HepG2 (cell line): ENCODE measurements around the gene TF. TPM values are rescaled to one million over a fixed set of nuclear protein-coding genes. Genes with fewer than 3 reads are reported as not detected.
A peak's percentile ranks its signal among the peaks of the same experiment; 100 is the strongest.

Experiments
- CREM ChIP-seq, 2 experiments: sonication (generic) in 1 of 2; formaldehyde crosslinking in 1 of 2; IDR thresholded peaks; 2 replicates each; pipeline versions ENCODE4 v1.4.0 to v1.6.1; 2016 to 2020; ENCODE audit warnings: antibody characterized with exemption in 1 of 2, mild to moderate bottlenecking in 1 of 2, missing genetic modification reagents in 1 of 2
- ETV6 ChIP-seq: sonication (generic); formaldehyde crosslinking; conservative IDR thresholded peaks from 2 replicates; pipeline ENCODE4 v1.4.0; 2020; ENCODE audit warnings: missing genetic modification reagents
- IKZF4 ChIP-seq: sonication (generic); formaldehyde crosslinking; IDR thresholded peaks from 2 replicates; pipeline ENCODE4 v1.5.1; 2020; ENCODE audit warnings: borderline replicate concordance, mild to moderate bottlenecking, low read depth, missing genetic modification reagents; ENCODE audit errors: not compliant biosample characterization
- KLF16 ChIP-seq, 2 experiments: sonication (generic) in 1 of 2; formaldehyde crosslinking in 1 of 2; IDR thresholded peaks; 2 replicates each; pipeline versions ENCODE4 v1.6.1 to v1.8.0; 2016 to 2023; ENCODE audit warnings: missing genetic modification reagents in 2 of 2, missing compliant biosample characterization in 1 of 2
- LCORL ChIP-seq, 2 experiments: fragments of 450-650 bp in 1 of 2; sonication (generic) in 1 of 2; formaldehyde crosslinking in 1 of 2; IDR thresholded peaks; 2 replicates each; pipeline versions ENCODE4 v1.5.0 to v1.6.1; 2017 to 2020; ENCODE audit warnings: antibody characterized with exemption in 1 of 2, missing genetic modification reagents in 1 of 2
- NCOR1 ChIP-seq: fragments of 200-600 bp; sonication (generic); IDR thresholded peaks from 2 replicates; pipeline ENCODE4 v1.7.0; 2017; ENCODE audit warnings: antibody characterized with exemption, low read length, borderline replicate concordance
- PHF21A ChIP-seq: sonication (generic); formaldehyde crosslinking; IDR thresholded peaks from 2 replicates; pipeline ENCODE4 v1.5.0; 2020; ENCODE audit warnings: mild to moderate bottlenecking, missing genetic modification reagents
- POLR2A ChIP-seq, 2 experiments: IDR thresholded peaks; 2 replicates each; pipeline ENCODE4 v1.6.1; 2011; ENCODE audit warnings: low read depth in 2 of 2, low read length in 2 of 2, mild to moderate bottlenecking in 1 of 2, moderate library complexity in 1 of 2; ENCODE audit not compliant: insufficient read depth in 1 of 2
- SOX6 ChIP-seq, 2 experiments: fragments of 450-650 bp in 1 of 2; sonication (generic) in 1 of 2; formaldehyde crosslinking in 1 of 2; IDR thresholded peaks; 2 replicates each; pipeline versions ENCODE4 v1.4.0 to v1.6.1; 2017 to 2020; ENCODE audit warnings: antibody characterized with exemption in 1 of 2, mild to moderate bottlenecking in 1 of 2, missing genetic modification reagents in 1 of 2
- ZNF138 ChIP-seq: sonication (generic); formaldehyde crosslinking; IDR thresholded peaks from 2 replicates; pipeline ENCODE4 v1.5.0; 2020; ENCODE audit warnings: mild to moderate bottlenecking, low read depth, missing genetic modification reagents
- ZNF160 ChIP-seq: sonication (generic); formaldehyde crosslinking; IDR thresholded peaks from 2 replicates; pipeline ENCODE4 v1.8.0; 2022; ENCODE audit warnings: mild to moderate bottlenecking, inconsistent platforms, missing genetic modification reagents
- ZNF709 ChIP-seq: sonication (generic); formaldehyde crosslinking; IDR thresholded peaks from 2 replicates; pipeline ENCODE4 v1.5.0; 2020; ENCODE audit warnings: mild to moderate bottlenecking, missing genetic modification reagents
- polyA plus RNA-seq, 8 experiments: library from polyadenylated mRNA; depleted of rRNA in 3 of 8; stranded (reverse) in 7 of 8; unstranded in 1 of 8; fragments of >200 nt; fragmentation: Illumina TruSeq in 4 of 8; extraction: Trizol in 4 of 8; gene quantifications; 2 replicates each; pipeline versions ENCODE4 v1.2.1 to v1.2.3, GENCODE V29; 2011 to 2016; ENCODE audit warnings: low read depth in 4 of 8, missing spikeins in 1 of 8, mixed read lengths in 1 of 8; ENCODE audit not compliant: insufficient read depth in 1 of 8
- total RNA-seq, 5 experiments: library from RNA; depleted of rRNA; stranded (reverse); fragments of >200 nt; fragmentation: Illumina TruSeq; extraction: Trizol; gene quantifications; 2 replicates each; pipeline ENCODE4 v1.2.3, GENCODE V29; 2016; ENCODE audit warnings: low read depth in 1 of 5
- TF ChIP-seq, protein P1 (sequence below): IDR thresholded peaks from 2 replicates; pipeline ENCODE4 v1.6.1; 2016
- TF ChIP-seq, protein P2 (sequence below): sonication (generic); formaldehyde crosslinking; IDR thresholded peaks from 2 replicates; pipeline ENCODE4 v1.5.1; 2020; ENCODE audit warnings: missing genetic modification reagents, mild to moderate bottlenecking, borderline replicate concordance
- TF ChIP-seq, protein P3 (sequence below), 2 experiments: fragments of 450-650 bp in 1 of 2; sonication (generic) in 1 of 2; formaldehyde crosslinking in 1 of 2; IDR thresholded peaks; 2 replicates each; pipeline versions ENCODE4 v1.6.1 to v1.8.0; 2016 to 2022; ENCODE audit warnings: antibody characterized with exemption in 1 of 2, mild to moderate bottlenecking in 1 of 2, missing genetic modification reagents in 1 of 2
- TF ChIP-seq, protein P4 (sequence below): sonication (generic); formaldehyde crosslinking; IDR thresholded peaks from 2 replicates; pipeline ENCODE4 v1.5.0; 2020; ENCODE audit warnings: missing genetic modification reagents

TF gene
- total and polyA plus RNA-seq, 2 of the 13 experiments (the other 11 are each of a cell fraction or from before 2014, with no cell fraction given) = 10,074 to 11,821 TPM

DNA sequence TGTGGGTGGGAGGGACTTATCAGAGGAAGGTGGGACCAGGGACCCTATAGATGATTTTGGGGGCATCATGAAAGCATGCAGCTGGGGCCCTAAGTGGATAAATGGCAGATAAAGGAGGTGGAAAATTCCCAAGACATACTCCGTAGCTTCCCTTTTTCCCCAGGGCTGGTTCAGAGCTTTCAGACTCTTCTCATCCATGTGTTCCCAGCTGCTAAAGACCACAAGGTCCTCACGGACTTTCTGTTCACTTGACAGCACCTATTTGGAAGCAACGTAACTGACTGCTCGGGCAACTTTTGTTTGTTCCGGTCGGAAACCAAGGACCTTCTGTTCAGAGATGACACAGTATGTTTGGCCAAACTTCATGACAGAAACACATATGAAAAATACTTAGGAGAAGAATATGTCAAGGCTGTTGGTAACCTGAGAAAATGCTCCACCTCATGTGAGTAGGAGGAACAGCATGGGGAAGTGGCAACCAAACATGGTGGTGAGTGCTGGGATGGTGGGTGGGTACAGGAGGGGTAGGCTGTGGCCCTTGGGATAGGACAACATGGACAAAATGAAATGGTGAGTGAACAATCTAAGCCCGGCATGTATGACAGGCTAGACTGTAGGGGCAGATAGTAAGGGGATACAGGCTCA, 30.7 kb downstream of the TF start (continued):
- TF ChIP-seq, protein P1, sequence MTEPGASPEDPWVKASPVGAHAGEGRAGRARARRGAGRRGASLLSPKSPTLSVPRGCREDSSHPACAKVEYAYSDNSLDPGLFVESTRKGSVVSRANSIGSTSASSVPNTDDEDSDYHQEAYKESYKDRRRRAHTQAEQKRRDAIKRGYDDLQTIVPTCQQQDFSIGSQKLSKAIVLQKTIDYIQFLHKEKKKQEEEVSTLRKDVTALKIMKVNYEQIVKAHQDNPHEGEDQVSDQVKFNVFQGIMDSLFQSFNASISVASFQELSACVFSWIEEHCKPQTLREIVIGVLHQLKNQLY (CRISPR knock-in tag) = no peak
- TF ChIP-seq ZNF160 (CRISPR knock-in tag) = no peak
- TF ChIP-seq LCORL (IDR thresholded peaks at IDR 0.05) = no peak
- TF ChIP-seq LCORL (CRISPR knock-in tag; IDR thresholded peaks at IDR 0.05) = no peak
- TF ChIP-seq, protein P2, sequence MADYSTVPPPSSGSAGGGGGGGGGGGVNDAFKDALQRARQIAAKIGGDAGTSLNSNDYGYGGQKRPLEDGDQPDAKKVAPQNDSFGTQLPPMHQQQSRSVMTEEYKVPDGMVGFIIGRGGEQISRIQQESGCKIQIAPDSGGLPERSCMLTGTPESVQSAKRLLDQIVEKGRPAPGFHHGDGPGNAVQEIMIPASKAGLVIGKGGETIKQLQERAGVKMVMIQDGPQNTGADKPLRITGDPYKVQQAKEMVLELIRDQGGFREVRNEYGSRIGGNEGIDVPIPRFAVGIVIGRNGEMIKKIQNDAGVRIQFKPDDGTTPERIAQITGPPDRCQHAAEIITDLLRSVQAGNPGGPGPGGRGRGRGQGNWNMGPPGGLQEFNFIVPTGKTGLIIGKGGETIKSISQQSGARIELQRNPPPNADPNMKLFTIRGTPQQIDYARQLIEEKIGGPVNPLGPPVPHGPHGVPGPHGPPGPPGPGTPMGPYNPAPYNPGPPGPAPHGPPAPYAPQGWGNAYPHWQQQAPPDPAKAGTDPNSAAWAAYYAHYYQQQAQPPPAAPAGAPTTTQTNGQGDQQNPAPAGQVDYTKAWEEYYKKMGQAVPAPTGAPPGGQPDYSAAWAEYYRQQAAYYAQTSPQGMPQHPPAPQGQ (CRISPR knock-in tag) = no peak
- TF ChIP-seq IKZF4 (CRISPR knock-in tag) = no peak
- no peak for TF ChIP-seq ZNF138
- TF ChIP-seq NCOR1 = no peak
- TF ChIP-seq, protein P3, sequence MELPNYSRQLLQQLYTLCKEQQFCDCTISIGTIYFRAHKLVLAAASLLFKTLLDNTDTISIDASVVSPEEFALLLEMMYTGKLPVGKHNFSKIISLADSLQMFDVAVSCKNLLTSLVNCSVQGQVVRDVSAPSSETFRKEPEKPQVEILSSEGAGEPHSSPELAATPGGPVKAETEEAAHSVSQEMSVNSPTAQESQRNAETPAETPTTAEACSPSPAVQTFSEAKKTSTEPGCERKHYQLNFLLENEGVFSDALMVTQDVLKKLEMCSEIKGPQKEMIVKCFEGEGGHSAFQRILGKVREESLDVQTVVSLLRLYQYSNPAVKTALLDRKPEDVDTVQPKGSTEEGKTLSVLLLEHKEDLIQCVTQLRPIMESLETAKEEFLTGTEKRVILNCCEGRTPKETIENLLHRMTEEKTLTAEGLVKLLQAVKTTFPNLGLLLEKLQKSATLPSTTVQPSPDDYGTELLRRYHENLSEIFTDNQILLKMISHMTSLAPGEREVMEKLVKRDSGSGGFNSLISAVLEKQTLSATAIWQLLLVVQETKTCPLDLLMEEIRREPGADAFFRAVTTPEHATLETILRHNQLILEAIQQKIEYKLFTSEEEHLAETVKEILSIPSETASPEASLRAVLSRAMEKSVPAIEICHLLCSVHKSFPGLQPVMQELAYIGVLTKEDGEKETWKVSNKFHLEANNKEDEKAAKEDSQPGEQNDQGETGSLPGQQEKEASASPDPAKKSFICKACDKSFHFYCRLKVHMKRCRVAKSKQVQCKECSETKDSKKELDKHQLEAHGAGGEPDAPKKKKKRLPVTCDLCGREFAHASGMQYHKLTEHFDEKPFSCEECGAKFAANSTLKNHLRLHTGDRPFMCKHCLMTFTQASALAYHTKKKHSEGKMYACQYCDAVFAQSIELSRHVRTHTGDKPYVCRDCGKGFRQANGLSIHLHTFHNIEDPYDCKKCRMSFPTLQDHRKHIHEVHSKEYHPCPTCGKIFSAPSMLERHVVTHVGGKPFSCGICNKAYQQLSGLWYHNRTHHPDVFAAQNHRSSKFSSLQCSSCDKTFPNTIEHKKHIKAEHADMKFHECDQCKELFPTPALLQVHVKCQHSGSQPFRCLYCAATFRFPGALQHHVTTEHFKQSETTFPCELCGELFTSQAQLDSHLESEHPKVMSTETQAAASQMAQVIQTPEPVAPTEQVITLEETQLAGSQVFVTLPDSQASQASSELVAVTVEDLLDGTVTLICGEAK (IDR thresholded peaks at IDR 0.05) = no peak
- TF ChIP-seq, protein P3 (CRISPR knock-in tag; IDR thresholded peaks at IDR 0.05) = no peak
- TF ChIP-seq, protein P4, sequence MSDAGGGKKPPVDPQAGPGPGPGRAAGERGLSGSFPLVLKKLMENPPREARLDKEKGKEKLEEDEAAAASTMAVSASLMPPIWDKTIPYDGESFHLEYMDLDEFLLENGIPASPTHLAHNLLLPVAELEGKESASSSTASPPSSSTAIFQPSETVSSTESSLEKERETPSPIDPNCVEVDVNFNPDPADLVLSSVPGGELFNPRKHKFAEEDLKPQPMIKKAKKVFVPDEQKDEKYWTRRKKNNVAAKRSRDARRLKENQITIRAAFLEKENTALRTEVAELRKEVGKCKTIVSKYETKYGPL (CRISPR knock-in tag) = no peak
- TF ChIP-seq PHF21A (CRISPR knock-in tag) = no peak
- peak; percentile 17 to 48; a peak in 1 of 4 replicates for TF ChIP-seq POLR2A (IDR thresholded peaks at IDR 0.05; ENCODE audit: insufficient read depth in 1 of 2, low read depth in 2 of 2, low read length in 2 of 2)
- TF ChIP-seq CREM (IDR thresholded peaks at IDR 0.05) = no peak
- no peak for TF ChIP-seq CREM (CRISPR knock-in tag; IDR thresholded peaks at IDR 0.05)
- no peak for TF ChIP-seq ZNF709 (CRISPR knock-in tag)
- TF ChIP-seq KLF16 (CRISPR knock-in tag; IDR thresholded peaks at IDR 0.05) = no peak
- no peak for TF ChIP-seq SOX6 (IDR thresholded peaks at IDR 0.05)
- TF ChIP-seq SOX6 (CRISPR knock-in tag; IDR thresholded peaks at IDR 0.05) = no peak
- TF ChIP-seq ETV6 (CRISPR knock-in tag) = no peak
